Measurements from ENCODE around the gene CSPG5. TPM values are rescaled to one million over a fixed set of nuclear protein-coding genes. Genes with fewer than 3 reads are reported as not detected.

Gene CSPG5
- polyA plus RNA-seq, 1 donor (not counting 4 experiments of a cell fraction or from before 2014, with no cell fraction given), result 0.14 TPM

DNA sequence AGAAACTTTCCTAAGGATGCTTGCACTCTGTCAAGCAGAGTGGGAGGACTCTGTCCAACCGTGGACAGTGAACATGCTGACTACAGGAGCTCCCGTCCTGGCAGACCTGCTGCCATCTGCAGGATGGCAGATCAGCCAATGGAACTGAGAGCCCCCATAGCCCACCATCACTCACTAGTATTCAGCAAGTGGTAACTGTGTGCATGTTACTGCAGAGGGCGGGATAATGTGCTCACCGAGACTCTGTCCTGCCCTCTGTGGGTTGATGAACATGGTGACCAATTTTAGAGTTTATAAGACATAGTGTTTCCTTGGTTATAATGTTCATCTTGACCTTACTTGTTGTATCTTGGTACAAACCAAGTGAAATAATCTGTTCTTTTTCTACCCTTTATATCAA lies 11.5 kb downstream of the CSPG5 start:
- Histone ChIP-seq H3K27me3 (ENCODE audit: control insufficient read depth, extremely low read depth, insufficient read depth, low read length) (peaks cover 20% of the 10 kb centered on the region), H3K4me3 (ENCODE audit: control insufficient read depth in 2 of 3, extremely low read depth in 1 of 3, insufficient read depth in 2 of 3, low read depth in 1 of 3, low read length in 3 of 3) (no peak overlapping the region), H3K27ac (ENCODE audit: control insufficient read depth, insufficient read depth, low read length) (no peak overlapping the region), H2AFZ (ENCODE audit: control insufficient read depth, low read length) (no peak overlapping the region), H3K9me3 (ENCODE audit: control insufficient read depth, low read depth, low read length) (no peaks in the 10 kb centered on the region), H4K20me1 (ENCODE audit: control insufficient read depth, extremely low read depth, insufficient read depth, low read length) (no peaks in the 10 kb centered on the region), H3K4me1 (ENCODE audit: control insufficient read depth, extremely low read depth, insufficient read depth, low read length) (no peaks in the 10 kb centered on the region), H3K36me3 (ENCODE audit: control insufficient read depth in 2 of 2, extremely low read depth in 1 of 2, insufficient read depth in 2 of 2, low read length in 2 of 2) (no peaks in the 10 kb centered on the region), H3K79me2 (ENCODE audit: control insufficient read depth, insufficient read depth, low read length) (no peaks in the 10 kb centered on the region), H3K9me1 (ENCODE audit: control insufficient read depth, extremely low read depth, insufficient read depth, low read length) (no peaks in the 10 kb centered on the region), H3K9ac (ENCODE audit: control insufficient read depth, extremely low read depth, insufficient read depth, low read length) (no peak overlapping the region), H3K4me2 (ENCODE audit: control insufficient read depth, extremely low read depth, insufficient read depth, low read depth, low read length) (no peak overlapping the region)
- no peak for DNase-seq (ENCODE audit: low read depth, low spot score)
- TF ChIP-seq, protein P1, sequence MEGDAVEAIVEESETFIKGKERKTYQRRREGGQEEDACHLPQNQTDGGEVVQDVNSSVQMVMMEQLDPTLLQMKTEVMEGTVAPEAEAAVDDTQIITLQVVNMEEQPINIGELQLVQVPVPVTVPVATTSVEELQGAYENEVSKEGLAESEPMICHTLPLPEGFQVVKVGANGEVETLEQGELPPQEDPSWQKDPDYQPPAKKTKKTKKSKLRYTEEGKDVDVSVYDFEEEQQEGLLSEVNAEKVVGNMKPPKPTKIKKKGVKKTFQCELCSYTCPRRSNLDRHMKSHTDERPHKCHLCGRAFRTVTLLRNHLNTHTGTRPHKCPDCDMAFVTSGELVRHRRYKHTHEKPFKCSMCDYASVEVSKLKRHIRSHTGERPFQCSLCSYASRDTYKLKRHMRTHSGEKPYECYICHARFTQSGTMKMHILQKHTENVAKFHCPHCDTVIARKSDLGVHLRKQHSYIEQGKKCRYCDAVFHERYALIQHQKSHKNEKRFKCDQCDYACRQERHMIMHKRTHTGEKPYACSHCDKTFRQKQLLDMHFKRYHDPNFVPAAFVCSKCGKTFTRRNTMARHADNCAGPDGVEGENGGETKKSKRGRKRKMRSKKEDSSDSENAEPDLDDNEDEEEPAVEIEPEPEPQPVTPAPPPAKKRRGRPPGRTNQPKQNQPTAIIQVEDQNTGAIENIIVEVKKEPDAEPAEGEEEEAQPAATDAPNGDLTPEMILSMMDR (optimal IDR thresholded peaks at IDR 0.05 in 1 of 3, IDR thresholded peaks at IDR 0.05 in 1 of 3, conservative IDR thresholded peaks at IDR 0.05 in 1 of 3; ENCODE audit: extremely low read depth in 1 of 3, insufficient read depth in 2 of 3, low read length in 3 of 3), result peak in 1 of 3 experiments; percentile 14
- TF ChIP-seq EZH2 (IDR thresholded peaks at IDR 0.05; ENCODE audit: low read length), result no peak
- dilution Hi-C loops (cut with MboI; ENCODE audit: extremely low pct_ligation_motif_present, low sequenced_read_pairs), result no loop called here
- FAIRE-seq, result no peak

DNA sequence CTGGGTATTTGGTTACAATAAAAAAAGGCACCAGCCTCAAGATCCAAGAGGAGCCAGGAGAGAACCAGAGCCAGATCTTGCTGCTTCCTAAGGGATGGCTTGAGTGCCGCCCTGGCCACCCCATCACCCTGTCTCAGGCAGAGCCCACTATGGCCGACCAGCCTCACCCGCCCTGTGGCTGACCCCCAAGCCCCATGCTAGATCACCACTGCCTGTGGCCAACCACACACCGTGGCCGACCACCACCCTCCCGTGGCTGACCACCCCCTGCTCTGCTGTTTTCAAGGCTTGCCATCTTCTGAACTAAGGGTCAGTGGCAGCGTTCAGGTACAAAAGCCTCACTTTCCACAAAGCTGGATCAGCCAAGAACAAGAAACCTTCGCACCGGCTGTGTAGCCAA lies 12.0 kb downstream of the CSPG5 start:
- no peak overlapping the region for H3K4me2 ChIP-seq (ENCODE audit: control insufficient read depth, extremely low read depth, insufficient read depth, low read depth, low read length)

More for the DNA sequence above, 12.0 kb downstream of the CSPG5 start:
- Histone ChIP-seq H3K9me1 (ENCODE audit: control insufficient read depth, extremely low read depth, insufficient read depth, low read length) (no peaks in the 10 kb centered on the region), H2AFZ (ENCODE audit: control insufficient read depth, low read length) (no peak overlapping the region), H4K20me1 (ENCODE audit: control insufficient read depth, extremely low read depth, insufficient read depth, low read length) (no peaks in the 10 kb centered on the region), H3K79me2 (ENCODE audit: control insufficient read depth, insufficient read depth, low read length) (no peaks in the 10 kb centered on the region), H3K27ac (ENCODE audit: control insufficient read depth, insufficient read depth, low read length) (no peak overlapping the region), H3K36me3 (ENCODE audit: control insufficient read depth in 2 of 2, extremely low read depth in 1 of 2, insufficient read depth in 2 of 2, low read length in 2 of 2) (no peaks in the 10 kb centered on the region), H3K4me1 (ENCODE audit: control insufficient read depth, extremely low read depth, insufficient read depth, low read length) (no peaks in the 10 kb centered on the region), H3K9ac (ENCODE audit: control insufficient read depth, extremely low read depth, insufficient read depth, low read length) (no peak overlapping the region), H3K9me3 (ENCODE audit: control insufficient read depth, low read depth, low read length) (no peaks in the 10 kb centered on the region), H3K4me3 (ENCODE audit: control insufficient read depth in 2 of 3, extremely low read depth in 1 of 3, insufficient read depth in 2 of 3, low read depth in 1 of 3, low read length in 3 of 3) (no peak overlapping the region), H3K27me3 (ENCODE audit: control insufficient read depth, extremely low read depth, insufficient read depth, low read length) (peaks cover 17% of the 10 kb centered on the region)
- no peak for DNase-seq (ENCODE audit: low read depth, low spot score)
- dilution Hi-C loops (cut with MboI; ENCODE audit: extremely low pct_ligation_motif_present, low sequenced_read_pairs), result no loop called here
- no peak for FAIRE-seq
- TF ChIP-seq, protein P1 (optimal IDR thresholded peaks at IDR 0.05 in 1 of 3, IDR thresholded peaks at IDR 0.05 in 1 of 3, conservative IDR thresholded peaks at IDR 0.05 in 1 of 3; ENCODE audit: extremely low read depth in 1 of 3, insufficient read depth in 2 of 3, low read length in 3 of 3), result no peak
- no peak for TF ChIP-seq EZH2 (IDR thresholded peaks at IDR 0.05; ENCODE audit: low read length)
